ENCODE data around the gene DLX1. TPM values are rescaled to one million over a fixed set of nuclear protein-coding genes. Genes with fewer than 3 reads are reported as not detected.

The DLX1 gene
- polyA plus RNA-seq, 3 donors: 0.05 TPM; not detected in 2

DNA sequence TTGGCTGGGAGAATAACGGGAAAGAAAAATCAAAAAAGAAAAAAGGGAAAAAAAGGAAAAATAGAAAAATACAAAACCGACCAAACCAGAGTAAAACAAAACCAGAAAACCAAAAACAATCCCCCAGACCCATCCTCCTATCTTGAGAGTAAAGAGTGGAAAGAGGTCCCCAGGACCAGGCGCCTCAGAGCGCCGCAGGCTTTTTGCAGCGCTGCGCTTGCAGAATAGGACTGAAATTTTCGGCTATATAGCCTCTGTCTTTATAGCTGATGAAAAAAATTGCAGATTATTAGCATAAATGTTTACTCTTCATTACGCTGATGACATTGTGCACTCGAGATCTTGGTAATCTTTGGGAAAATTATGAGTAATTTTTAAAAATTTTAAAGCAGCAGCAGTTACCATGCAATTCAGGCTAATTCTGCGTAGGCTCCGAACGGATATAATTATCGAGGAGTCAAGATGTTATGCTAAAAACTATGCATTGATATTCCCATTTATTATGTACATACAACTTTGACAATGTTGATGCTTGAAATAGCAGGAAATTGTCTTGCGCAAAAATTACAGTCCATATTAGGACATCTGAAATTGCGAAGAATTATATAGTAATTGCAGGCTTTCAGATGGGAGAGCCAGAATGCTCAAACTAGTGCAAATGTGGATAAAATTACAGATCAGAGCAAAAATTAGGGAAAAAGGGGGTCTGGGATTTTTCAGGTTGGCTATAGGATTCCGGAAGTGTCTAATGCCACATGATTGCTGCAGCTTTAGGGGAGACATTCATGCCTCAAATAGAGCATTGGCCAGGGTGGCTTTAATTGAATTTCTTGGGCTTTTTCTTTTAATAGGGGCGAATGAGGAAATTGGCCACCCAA, 8.3 kb downstream of the DLX1 start:
- Histone ChIP-seq H3K9ac (ENCODE audit: insufficient read depth, low read length, poor library complexity, severe bottlenecking) (no peak overlapping the region), H4K20me1 (ENCODE audit: insufficient read depth, low read length) (peaks cover 15% of the 10 kb centered on the region), H3K4me1 (ENCODE audit: control insufficient read depth in 1 of 2, insufficient read depth in 2 of 2, low read length in 2 of 2) (peaks cover 41 to 50% of the 10 kb centered on the region in 2 donors), H2AFZ (ENCODE audit: insufficient read depth, low read depth, low read length, poor library complexity, severe bottlenecking) (no peak overlapping the region), H3K4me3 (replicated peaks in 1 of 3; ENCODE audit: low read depth in 2 of 3, low read length in 3 of 3) (peak overlapping the region in 1 of 3 experiments; percentile 88), H3K27ac (ENCODE audit: low read depth in 1 of 2, low read length in 2 of 2) (no peak overlapping the region), H3K27me3 (ENCODE audit: control insufficient read depth in 2 of 2, insufficient read depth in 2 of 2, low read length in 2 of 2) (peaks cover 92 to 100% of the 10 kb centered on the region in 2 donors), H3K79me2 (ENCODE audit: insufficient read depth, low read length) (no peaks in the 10 kb centered on the region), H3K9me3 (replicated peaks in 1 of 2; ENCODE audit: control insufficient read depth in 1 of 2, insufficient read depth in 1 of 2, low read length in 2 of 2) (peaks cover 0 to 60% of the 10 kb centered on the region in 2 donors), H3K36me3 (replicated peaks in 1 of 2; ENCODE audit: control insufficient read depth in 1 of 2, insufficient read depth in 2 of 2, low read length in 2 of 2) (no peaks in the 10 kb centered on the region), H3K4me2 (replicated peaks; ENCODE audit: extremely low read depth, low read length, poor library complexity, severe bottlenecking) (peak overlapping the region; percentile 99)
- Mint-ChIP-seq H3K36me3 (peaks cover 8 to 24% of the 10 kb centered on the region in 2 donors), H3K9me3 (peaks cover 0 to 54% (median 33%) of the 10 kb centered on the region in 7 donors), H3K27ac (no peak overlapping the region), H3K4me1 (peaks cover 54% of the 10 kb centered on the region), H3K4me3 (peak overlapping the region; percentile 88 to 95), H3K27me3 (ENCODE audit: low read depth in 3 of 3) (peaks cover 92 to 98% (median 98%) of the 10 kb centered on the region in 3 donors)
- intact Hi-C loops (cut with micrococcal nuclease): loop anchor here in 1 of 2 donors (2.0 kb wide), 1 partner anchor 13 kb away; no protein-coding TSS in a partner anchor
- TF ChIP-seq, protein P1, sequence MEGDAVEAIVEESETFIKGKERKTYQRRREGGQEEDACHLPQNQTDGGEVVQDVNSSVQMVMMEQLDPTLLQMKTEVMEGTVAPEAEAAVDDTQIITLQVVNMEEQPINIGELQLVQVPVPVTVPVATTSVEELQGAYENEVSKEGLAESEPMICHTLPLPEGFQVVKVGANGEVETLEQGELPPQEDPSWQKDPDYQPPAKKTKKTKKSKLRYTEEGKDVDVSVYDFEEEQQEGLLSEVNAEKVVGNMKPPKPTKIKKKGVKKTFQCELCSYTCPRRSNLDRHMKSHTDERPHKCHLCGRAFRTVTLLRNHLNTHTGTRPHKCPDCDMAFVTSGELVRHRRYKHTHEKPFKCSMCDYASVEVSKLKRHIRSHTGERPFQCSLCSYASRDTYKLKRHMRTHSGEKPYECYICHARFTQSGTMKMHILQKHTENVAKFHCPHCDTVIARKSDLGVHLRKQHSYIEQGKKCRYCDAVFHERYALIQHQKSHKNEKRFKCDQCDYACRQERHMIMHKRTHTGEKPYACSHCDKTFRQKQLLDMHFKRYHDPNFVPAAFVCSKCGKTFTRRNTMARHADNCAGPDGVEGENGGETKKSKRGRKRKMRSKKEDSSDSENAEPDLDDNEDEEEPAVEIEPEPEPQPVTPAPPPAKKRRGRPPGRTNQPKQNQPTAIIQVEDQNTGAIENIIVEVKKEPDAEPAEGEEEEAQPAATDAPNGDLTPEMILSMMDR (IDR thresholded peaks at IDR 0.05): no peak
- 0% methylated on average over 3 of the region's 18 CpGs for WGBS (ENCODE audit: insufficient coverage)
- DNase-seq: no peak

DNA sequence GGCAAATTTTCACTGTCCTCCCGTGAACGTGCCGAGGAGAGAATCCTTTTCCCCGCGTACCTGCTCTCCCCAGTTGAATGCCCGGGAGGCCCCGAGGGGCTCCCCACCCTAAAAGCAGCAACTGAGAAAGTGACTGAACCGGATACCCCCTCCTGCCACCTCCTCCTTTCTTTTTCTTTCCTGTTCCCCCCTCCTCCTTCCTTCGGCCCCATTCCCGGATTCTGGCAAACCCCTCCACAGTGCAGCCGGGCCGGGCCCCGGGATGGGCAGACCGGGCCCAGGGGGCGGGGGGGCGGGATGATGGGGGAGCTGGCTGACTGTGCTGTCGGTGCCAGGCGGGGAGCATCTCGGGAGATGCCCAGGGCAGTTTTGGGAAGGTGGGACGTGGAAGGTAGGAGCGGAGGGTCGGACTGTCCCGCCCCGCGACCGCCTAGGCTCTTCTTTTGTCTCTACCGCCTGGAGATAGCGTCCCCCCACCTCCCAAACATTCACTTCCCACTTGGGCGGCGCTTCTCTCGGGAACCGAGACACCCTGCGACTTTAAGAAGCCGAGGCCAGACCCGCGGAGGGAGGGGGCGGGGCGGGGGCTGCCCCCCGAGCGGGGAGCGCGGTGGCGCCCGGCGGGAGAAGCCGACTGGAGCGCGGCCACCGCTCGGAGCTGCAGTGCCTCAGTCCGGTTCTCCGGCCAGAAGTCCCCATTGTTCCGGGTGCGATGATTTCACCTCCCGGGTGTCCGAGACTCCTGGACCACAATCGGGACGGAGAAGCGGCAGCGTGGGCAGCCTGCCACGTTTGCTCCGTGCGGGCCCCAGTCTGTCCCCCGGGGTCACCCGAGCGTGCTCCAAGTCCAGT, 9.2 kb downstream of the DLX1 start:
- H3K4me3 ChIP-seq (replicated peaks in 1 of 3; ENCODE audit: low read depth in 2 of 3, low read length in 3 of 3): peak overlapping the region; percentile 48 to 88 (median 55)
- 1% methylated on average over 49 of the region's 66 CpGs for WGBS (ENCODE audit: insufficient coverage)

More for the DNA sequence above, 9.2 kb downstream of the DLX1 start:
- peak in 1 of 3 donors; percentile 20 for DNase-seq
- H3K27me3 ChIP-seq (ENCODE audit: control insufficient read depth in 2 of 2, insufficient read depth in 2 of 2, low read length in 2 of 2): peaks cover 90 to 99% of the 10 kb centered on the region in 2 donors
- peaks cover 47 to 58% of the 10 kb centered on the region in 2 donors for H3K4me1 ChIP-seq (ENCODE audit: control insufficient read depth in 1 of 2, insufficient read depth in 2 of 2, low read length in 2 of 2)
- no peaks in the 10 kb centered on the region for H3K79me2 ChIP-seq (ENCODE audit: insufficient read depth, low read length)
- peak overlapping the region; percentile 99 for H3K4me2 ChIP-seq (replicated peaks; ENCODE audit: extremely low read depth, low read length, poor library complexity, severe bottlenecking)
- H3K9ac ChIP-seq (ENCODE audit: insufficient read depth, low read length, poor library complexity, severe bottlenecking): peak overlapping the region; percentile 65
- peaks cover 15% of the 10 kb centered on the region for H4K20me1 ChIP-seq (ENCODE audit: insufficient read depth, low read length)
- Mint-ChIP-seq H3K36me3 (peaks cover 7 to 24% of the 10 kb centered on the region in 2 donors), H3K9me3 (peaks cover 0 to 54% (median 33%) of the 10 kb centered on the region in 7 donors), H3K27me3 (ENCODE audit: low read depth in 3 of 3) (peaks cover 89 to 98% (median 97%) of the 10 kb centered on the region in 3 donors), H3K4me1 (peaks cover 56% of the 10 kb centered on the region), H3K4me3 (peak overlapping the region; percentile 88 to 95), H3K27ac (no peak overlapping the region)
- TF ChIP-seq, protein P1 (IDR thresholded peaks at IDR 0.05): no peak
- H3K36me3 ChIP-seq (replicated peaks in 1 of 2; ENCODE audit: control insufficient read depth in 1 of 2, insufficient read depth in 2 of 2, low read length in 2 of 2): no peaks in the 10 kb centered on the region
- no peak overlapping the region for H3K27ac ChIP-seq (ENCODE audit: low read depth in 1 of 2, low read length in 2 of 2)
- intact Hi-C loops (cut with micrococcal nuclease): loop anchor here in 1 of 2 donors (2.0 kb wide), 1 partner anchor 14 kb away; no protein-coding TSS in a partner anchor
- peak overlapping the region; percentile 85 for H2AFZ ChIP-seq (ENCODE audit: insufficient read depth, low read depth, low read length, poor library complexity, severe bottlenecking)
- H3K9me3 ChIP-seq (replicated peaks in 1 of 2; ENCODE audit: control insufficient read depth in 1 of 2, insufficient read depth in 1 of 2, low read length in 2 of 2): peaks cover 0 to 63% of the 10 kb centered on the region in 2 donors
